Activated CD8-positive, alpha-beta T cell treated with anti-CD3 and anti-CD28 coated beads for 36 hours (primary cell): Measurements from ENCODE around the gene PRX. TPM values are rescaled to one million over a fixed set of nuclear protein-coding genes. Genes with fewer than 3 reads are reported as not detected.

ENCODE experiments used
- ATAC-seq: fragments of 200-7000 bp; cut with Tn5 transposase; one replicate; pipeline ENCODE4 v1.10.0; 2021; ENCODE audit warnings: mild to moderate bottlenecking, moderate library complexity
- CTCF ChIA-PET: fragments of 350-600 bp; sonication (Branson Sonifier 250); formaldehyde crosslinking; loops from one replicate; lab custom pipeline; 2021; ENCODE audit warnings: antibody characterized with exemption; lab: Charles Lee
- POLR2A ChIA-PET: fragments of 350-600 bp; sonication (Branson Sonifier 250); formaldehyde crosslinking; loops from one replicate; lab custom pipeline; 2021; ENCODE audit warnings: antibody characterized with exemption; lab: Charles Lee
- DNase-seq: peaks from one replicate; pipeline ENCODE4 v3.0.0-alpha.2; 2020
- H3K27ac Mint-ChIP-seq: one replicate; pipeline ENCODE4 v1.8.0; 2021; ENCODE audit warnings: mild to moderate bottlenecking, mixed read lengths
- H3K27me3 Mint-ChIP-seq: one replicate; pipeline ENCODE4 v1.8.0; 2021; ENCODE audit warnings: mixed read lengths
- H3K36me3 Mint-ChIP-seq: one replicate; pipeline ENCODE4 v1.8.0; 2021; ENCODE audit warnings: low read depth, mixed read lengths
- H3K4me1 Mint-ChIP-seq: one replicate; pipeline ENCODE4 v1.8.0; 2021; ENCODE audit warnings: low read depth, mixed read lengths
- H3K4me3 Mint-ChIP-seq: one replicate; pipeline ENCODE4 v1.8.0; 2021; ENCODE audit warnings: mild to moderate bottlenecking, moderate library complexity, mixed read lengths
- H3K9me3 Mint-ChIP-seq: one replicate; pipeline ENCODE4 v1.8.0; 2021; ENCODE audit warnings: mixed read lengths
- CTCF ChIP-seq: fragments of 200-600 bp; IDR thresholded peaks from one replicate; pipeline ENCODE4 v1.8.0; 2022; ENCODE audit warnings: antibody characterized with exemption, mild to moderate bottlenecking
- intact Hi-C: fragments of 100-400 bp; cut with micrococcal nuclease; formaldehyde crosslinking; loops from one replicate; pipeline ENCODE4 v1.10.0; 2022
- total RNA-seq, 2 experiments: library from RNA; stranded (reverse); gene quantifications; one replicate each; pipeline ENCODE4 v1.2.3, GENCODE V29; 2021

PRX gene
- total RNA-seq, 2 experiments from 2014 or later, result 1.2 TPM

- peaks cover 5% of the 10 kb centered on the region for H3K4me1 Mint-ChIP-seq
- POLR2A ChIA-PET, result interaction anchor here (0.6 to 0.8 kb wide), 3 partner anchors 9 to 63 kb away, joined by 3 read pairs; no protein-coding TSS in a partner anchor
- no peak overlapping the region for H3K27ac Mint-ChIP-seq
- intact Hi-C loops, result no loop called here
- no peaks in the 10 kb centered on the region for H3K9me3 Mint-ChIP-seq
- no peaks in the 10 kb centered on the region for H3K36me3 Mint-ChIP-seq
- ATAC-seq, result no peak
- H3K27me3 Mint-ChIP-seq, result no peaks in the 10 kb centered on the region
- no peak for TF ChIP-seq CTCF
- CTCF ChIA-PET, result interaction anchor here (1.7 kb wide), 1 partner anchor 11 kb away, joined by 5 read pairs; no protein-coding TSS in a partner anchor
- no peak for DNase-seq
- no peak overlapping the region for H3K4me3 Mint-ChIP-seq
Observed at GRCh38 chr19:40414542-40415535, 1.7 kb upstream of the PRX start.

GRCh38 chr19:40412866-40413265 is 312 bp downstream of the PRX start:
- Mint-ChIP-seq H3K27ac (no peak overlapping the region), H3K36me3 (no peaks in the 10 kb centered on the region), H3K4me1 (peaks cover 5% of the 10 kb centered on the region), H3K9me3 (no peaks in the 10 kb centered on the region), H3K27me3 (no peaks in the 10 kb centered on the region), H3K4me3 (no peak overlapping the region)
- intact Hi-C loops, result no loop called here
- DNase-seq (no peak), ATAC-seq (no peak)
- TF ChIP-seq CTCF, result no peak
- CTCF ChIA-PET, result interaction anchor here (0.6 to 7.8 kb wide), 3 partner anchors 7 to 198 kb away, joined by 3 to 38 read pairs (median 4); no protein-coding TSS in a partner anchor
- POLR2A ChIA-PET, result no interaction called here

GRCh38 chr19:40411958-40412499 is 1.1 kb downstream of the PRX start:
- Mint-ChIP-seq H3K4me3 (no peak overlapping the region), H3K36me3 (no peaks in the 10 kb centered on the region), H3K9me3 (no peaks in the 10 kb centered on the region), H3K27me3 (no peaks in the 10 kb centered on the region), H3K4me1 (peaks cover 3% of the 10 kb centered on the region), H3K27ac (no peak overlapping the region)
- no peak for DNase-seq
- ATAC-seq, result no peak
- intact Hi-C loops, result no loop called here
- ChIA-PET POLR2A (no interaction called here), CTCF (interaction anchor here (7.8 kb wide), 1 partner anchor 8 kb away, joined by 38 read pairs; no protein-coding TSS in a partner anchor)
- TF ChIP-seq CTCF, result no peak

GRCh38 chr19:40411125-40411842 is 1.9 kb downstream of the PRX start:
- no peaks in the 10 kb centered on the region for H3K36me3 Mint-ChIP-seq
- ChIA-PET POLR2A (no interaction called here), CTCF (interaction anchor here (7.8 kb wide), 1 partner anchor 9 kb away, joined by 38 read pairs; no protein-coding TSS in a partner anchor)
- H3K4me3 Mint-ChIP-seq, result no peak overlapping the region
- ATAC-seq, result no peak
- TF ChIP-seq CTCF, result no peak
- no peak for DNase-seq
- H3K4me1 Mint-ChIP-seq, result no peaks in the 10 kb centered on the region
- H3K27me3 Mint-ChIP-seq, result no peaks in the 10 kb centered on the region
- intact Hi-C loops, result no loop called here
- no peak overlapping the region for H3K27ac Mint-ChIP-seq
- no peaks in the 10 kb centered on the region for H3K9me3 Mint-ChIP-seq
